Measurements from ENCODE around the gene ZBTB46. TPM values are rescaled to one million over a fixed set of nuclear protein-coding genes. Genes with fewer than 3 reads are reported as not detected.
"Not testable (repeated sequence)": the region's sequence is repeated elsewhere in the genome, so short reads cannot be mapped to it uniquely, and the experiment has no call there.

ZBTB46 gene
- 10 to 100 TPM in 1 of 2 donors, 1 to 10 TPM in 1; 6.8 to 11.9 TPM for total RNA-seq
- long read RNA-seq, donor 1, partial matches to known transcripts = 1 of 6 reads
- long read RNA-seq, donor 1, other reads (novel, unspliced or antisense) = 5 of 6 reads
- long read RNA-seq, donor 2, partial matches to known transcripts = 1 of 9 reads
- long read RNA-seq, donor 2, other reads (novel, unspliced or antisense) = 8 of 9 reads

- intact Hi-C loops (cut with DNase I) = no loop called here
- no peak for DNase-seq (ENCODE audit: low spot score)
Observed at GRCh38 chr20:63830841-63831588, at the start of gene ZBTB46. TSS of gene ZBTB46 (minus strand) at chr20:63831264. CDS start at chr20:63790757, 40,507 bp downstream.

GRCh38 chr20:63878899-63879663 is 48.0 kb upstream of the ZBTB46 start:
- intact Hi-C loops (cut with DNase I) = no loop called here
- no peak for DNase-seq (ENCODE audit: low spot score)

- intact Hi-C loops (cut with DNase I) = no loop called here
- DNase-seq (ENCODE audit: low spot score) = no peak
Observed at GRCh38 chr20:63877755-63878470, 46.8 kb upstream of the ZBTB46 start.

DNA sequence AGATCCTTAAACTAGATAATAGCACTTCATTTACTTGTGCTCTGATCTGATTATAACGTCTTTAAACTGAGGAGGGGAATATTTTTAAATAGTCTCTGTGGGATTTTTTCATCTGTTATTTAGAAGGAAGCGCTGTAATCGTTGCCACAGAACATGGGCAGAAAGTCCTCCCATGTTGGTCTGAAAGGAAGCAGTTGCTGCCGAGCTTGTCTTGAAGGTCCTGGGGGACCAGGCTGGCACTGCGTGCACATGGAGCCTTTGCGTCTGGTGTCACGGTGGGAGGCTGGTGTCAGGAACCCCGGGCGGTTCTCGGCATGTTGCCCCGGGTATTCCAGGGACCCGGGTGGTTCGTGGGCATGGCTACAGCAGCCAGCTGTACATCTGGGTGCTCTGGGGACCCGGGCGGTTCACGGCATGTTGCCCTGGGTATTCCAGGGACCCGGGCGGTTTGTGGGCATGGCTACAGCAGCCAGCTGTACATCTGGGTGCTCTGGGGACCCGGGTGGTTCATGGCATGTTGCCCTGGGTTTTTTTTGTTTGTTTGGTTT is 45.5 kb upstream of the ZBTB46 start:
- intact Hi-C loops (cut with DNase I) = no loop called here
- no peak for DNase-seq (ENCODE audit: low spot score)

DNA sequence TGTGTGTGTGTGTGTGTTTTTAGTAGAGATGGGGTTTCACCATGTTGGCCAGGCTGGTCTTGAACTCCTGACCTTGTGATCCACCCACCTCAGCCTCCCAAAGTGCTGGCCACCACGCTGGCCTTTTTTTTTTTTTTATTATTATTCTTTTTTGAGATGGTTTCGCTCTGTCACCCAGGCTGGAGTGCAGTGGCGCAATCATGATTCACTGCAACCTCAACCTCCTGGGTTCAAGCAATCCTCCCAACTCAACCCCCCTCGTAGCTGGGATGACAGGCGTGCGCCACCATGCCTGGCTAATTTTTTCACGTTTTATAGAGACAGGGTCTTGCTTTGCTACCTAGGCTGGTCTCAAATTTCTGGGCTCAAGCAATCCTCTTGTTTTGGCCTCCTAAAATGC is 43.2 kb upstream of the ZBTB46 start:
- intact Hi-C loops (cut with DNase I); DNase-seq (ENCODE audit: low spot score): not testable (repeated sequence)

DNA sequence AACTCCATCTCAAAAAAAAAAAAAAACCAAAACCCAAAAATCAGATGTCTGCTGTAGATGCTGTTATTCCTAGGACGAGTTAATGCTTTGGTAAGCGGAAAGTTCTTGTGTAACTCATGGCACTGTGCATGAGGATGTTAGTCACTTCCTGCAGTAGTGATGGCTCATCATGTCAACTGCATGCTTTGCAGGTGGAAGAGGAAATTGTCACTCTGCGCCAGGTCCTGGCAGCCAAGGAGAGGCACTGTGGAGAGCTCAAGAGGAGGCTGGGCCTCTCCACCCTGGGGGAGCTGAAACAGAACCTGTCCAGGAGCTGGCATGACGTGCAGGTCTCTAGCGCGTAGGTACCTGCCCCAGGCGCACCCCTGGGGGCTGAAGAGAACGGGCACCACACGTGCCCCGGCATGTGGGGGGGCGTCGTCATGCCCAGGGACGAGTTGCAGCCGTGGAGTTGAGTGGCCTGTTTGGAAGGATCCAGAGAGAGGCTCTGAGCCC is 42.5 kb upstream of the ZBTB46 start:
- no peak for DNase-seq (ENCODE audit: low spot score)
- intact Hi-C loops (cut with DNase I) = no loop called here

- intact Hi-C loops (cut with DNase I) = no loop called here
- DNase-seq (ENCODE audit: low spot score) = no peak
Observed at GRCh38 chr20:63868264-63868663, 37.2 kb upstream of the ZBTB46 start.

DNA sequence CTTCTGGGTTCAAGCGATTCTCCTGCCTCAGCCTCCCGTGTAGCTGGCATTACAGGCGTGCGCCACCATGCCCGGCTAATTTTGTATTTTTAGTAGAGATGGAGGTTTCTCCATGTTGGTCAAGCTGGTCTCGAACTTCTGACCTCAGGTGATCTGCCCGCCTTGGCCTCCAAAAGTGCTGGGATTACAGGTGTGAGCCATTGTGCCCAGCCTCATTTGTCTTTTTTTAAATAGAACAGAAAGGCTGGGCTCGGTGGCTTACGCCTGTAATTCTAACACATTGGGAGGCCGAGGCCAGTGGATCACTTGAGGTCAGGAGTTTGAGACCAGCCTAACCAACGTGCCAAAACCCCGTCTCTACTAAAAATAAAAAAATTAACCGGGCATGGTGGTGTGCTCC is 36.0 kb upstream of the ZBTB46 start:
- intact Hi-C loops (cut with DNase I); DNase-seq (ENCODE audit: low spot score): not testable (repeated sequence)

DNA sequence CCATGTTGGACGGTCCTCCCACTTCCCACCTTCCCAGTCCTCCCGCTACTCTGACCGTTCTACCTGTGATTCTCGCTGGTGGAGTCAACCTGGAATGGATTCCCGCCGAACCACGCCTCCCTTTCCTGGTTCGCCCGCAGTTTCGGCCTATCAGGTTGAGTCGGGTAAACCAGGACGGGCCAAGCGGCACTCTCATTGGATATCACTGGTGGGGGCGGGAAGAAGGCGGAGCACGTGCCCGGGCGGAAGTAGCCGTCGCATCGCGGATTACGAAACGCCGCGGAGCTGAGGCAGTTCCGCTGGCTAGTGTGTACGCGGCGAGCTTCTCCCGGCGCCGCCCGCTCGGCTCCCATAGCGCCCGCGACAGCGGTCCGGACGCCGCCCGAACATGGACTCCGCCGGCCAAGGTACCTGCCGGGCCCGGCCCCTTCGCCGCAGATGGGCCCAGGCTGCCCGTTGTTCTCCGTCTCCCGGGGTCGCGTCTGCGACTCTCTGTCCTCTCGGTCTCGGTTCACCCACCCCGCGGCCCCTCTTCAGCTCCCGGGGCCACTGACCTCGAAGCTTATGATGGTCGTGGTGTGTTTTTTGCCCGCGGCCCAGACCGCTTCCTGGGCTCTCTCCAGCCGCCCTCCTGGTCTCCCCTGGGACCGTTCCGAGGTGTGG is 34.0 kb upstream of the ZBTB46 start, which contains the start of gene TPD52L2:
TSS of gene TPD52L2 (plus strand) at position 293 of the 663 bp plus-strand sequence. CDS start at position 389, 96 bp downstream.
- intact Hi-C loops (cut with DNase I) = loop anchor here in 1 of 2 donors (5.0 kb wide), 2 partner anchors 38 to 78 kb away; no protein-coding TSS in a partner anchor
- peak; percentile 100 for DNase-seq (ENCODE audit: low spot score)

- intact Hi-C loops (cut with DNase I) = loop anchor here in 1 of 2 donors (5.0 kb wide), 2 partner anchors 37 to 77 kb away; no protein-coding TSS in a partner anchor
- DNase-seq (ENCODE audit: low spot score) = no peak
Observed at GRCh38 chr20:63864545-63864977, 33.5 kb upstream of the ZBTB46 start.

DNA sequence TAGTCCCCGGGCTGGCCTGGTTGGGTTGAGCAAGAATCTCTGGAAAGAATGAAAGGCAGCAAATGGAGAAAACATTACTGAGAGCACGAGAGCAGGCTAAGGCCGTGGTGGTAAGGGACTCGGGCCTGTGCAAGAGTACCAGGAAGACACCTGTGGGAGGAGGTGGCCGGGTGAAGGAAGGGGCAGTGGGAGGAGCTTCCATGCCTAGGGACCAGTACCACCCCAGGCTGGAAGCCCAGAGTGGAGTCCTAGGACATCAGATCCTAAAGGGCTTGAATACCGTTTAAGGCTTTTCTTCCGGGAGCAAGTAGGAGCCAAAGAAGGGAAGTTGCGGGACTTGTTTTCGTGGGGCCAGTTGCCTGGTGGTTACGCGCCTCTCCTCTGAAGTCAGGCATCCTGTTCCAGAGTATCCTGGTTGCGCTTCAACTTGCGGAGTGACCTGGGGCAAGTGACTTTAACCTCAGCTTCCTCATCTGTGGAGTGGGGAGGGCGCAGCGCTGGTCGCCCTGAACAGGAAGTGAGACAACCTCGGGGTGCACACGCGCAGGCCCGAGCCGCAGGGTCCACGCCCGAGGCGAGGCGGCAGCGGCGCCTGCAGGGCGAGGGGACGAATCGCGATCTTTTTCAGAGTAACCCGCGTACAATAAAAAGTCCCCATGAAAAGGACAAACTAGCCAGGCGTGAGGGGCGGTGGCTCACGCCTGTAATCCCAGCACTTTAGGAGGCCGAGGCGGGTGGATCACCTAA is 32.9 kb upstream of the ZBTB46 start:
- intact Hi-C loops (cut with DNase I) = loop anchor here in 1 of 2 donors (5.0 kb wide), 2 partner anchors 37 to 77 kb away; no protein-coding TSS in a partner anchor
- DNase-seq (ENCODE audit: low spot score) = peak; percentile 96

GRCh38 chr20:63863021-63863797 is 32.1 kb upstream of the ZBTB46 start:
- intact Hi-C loops (cut with DNase I) = loop anchor here in 1 of 2 donors (5.0 kb wide), 2 partner anchors 36 to 76 kb away; no protein-coding TSS in a partner anchor

GRCh38 chr20:63861981-63862901 is 31.2 kb upstream of the ZBTB46 start:
- intact Hi-C loops (cut with DNase I) = loop anchor here in 1 of 2 donors (5.0 kb wide), 2 partner anchors 35 to 75 kb away; no protein-coding TSS in a partner anchor
- no peak for DNase-seq (ENCODE audit: low spot score)

More at GRCh38 chr20:63863021-63863797, 32.1 kb upstream of the ZBTB46 start:
- DNase-seq (ENCODE audit: low spot score) = no peak

DNA sequence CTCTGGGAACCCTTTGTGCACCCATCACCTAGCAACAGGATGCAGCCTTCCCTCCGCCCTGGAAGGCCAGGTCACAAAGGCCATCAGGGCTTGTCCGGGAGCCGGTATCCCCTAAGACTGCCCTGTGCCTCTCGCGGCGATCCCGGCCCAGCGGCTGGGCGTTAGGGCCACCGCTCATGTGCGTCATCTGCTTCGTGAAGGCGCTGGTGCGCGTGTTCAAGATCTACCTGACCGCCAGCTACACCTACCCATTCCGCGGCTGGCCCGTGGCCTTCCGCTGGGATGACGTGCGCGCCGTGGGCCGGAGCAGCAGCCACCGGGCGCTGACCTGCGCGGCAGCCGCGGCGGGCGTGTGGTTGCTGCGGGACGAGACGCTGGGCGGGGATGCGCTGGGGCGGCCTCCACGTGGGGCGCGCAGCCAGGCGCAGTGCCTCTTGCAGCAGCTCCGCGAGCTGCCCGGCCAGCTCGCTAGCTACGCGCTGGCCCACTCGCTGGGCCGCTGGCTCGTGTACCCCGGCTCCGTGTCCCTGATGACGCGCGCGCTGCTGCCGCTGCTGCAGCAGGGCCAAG is 30.4 kb upstream of the ZBTB46 start, which contains the start of gene ABHD16B:
TSS of gene ABHD16B (plus strand) at position 134 of the 570 bp plus-strand sequence. CDS start at position 177, 43 bp downstream.
- intact Hi-C loops (cut with DNase I) = loop anchor here in 1 of 2 donors (5.0 kb wide), 2 partner anchors 34 to 74 kb away; no protein-coding TSS in a partner anchor
- DNase-seq (ENCODE audit: low spot score) = no peak

Measured in posterior vena cava (tissue), 2 donors.